ENCODE data around the gene DOCK9.

The DOCK9 gene

DNA sequence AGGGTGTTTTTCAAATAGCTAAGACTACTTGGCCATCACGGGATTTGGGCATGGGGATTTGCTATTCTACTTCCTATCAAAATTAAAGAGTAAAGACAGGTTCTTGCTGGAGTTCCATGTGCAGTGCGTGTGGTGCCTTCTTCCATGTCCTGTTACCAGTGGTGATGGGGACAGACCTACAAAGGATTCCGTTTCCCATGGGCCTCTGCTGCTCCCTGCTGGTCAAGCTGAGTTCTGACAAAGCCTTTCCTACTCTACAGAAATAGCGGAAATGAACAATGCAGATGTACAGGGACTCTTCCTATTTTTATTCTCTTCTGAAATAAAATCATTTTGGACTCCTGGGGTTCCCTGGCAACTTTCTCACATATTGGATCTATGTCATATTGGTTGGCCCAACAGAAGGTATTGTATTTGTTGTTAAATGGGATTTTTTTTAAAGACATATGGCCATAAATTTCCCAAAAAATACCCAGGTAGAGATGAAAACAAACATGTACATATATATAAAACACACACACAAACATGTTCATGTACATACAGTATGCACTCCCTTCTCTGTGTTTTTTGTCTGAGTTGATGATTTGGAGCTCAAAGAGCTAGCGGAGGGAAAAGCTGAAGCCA, 134.9 kb downstream of the DOCK9 start:
- ATAC-seq (peak; percentile 82), DNase-seq (peak; percentile 45 to 59)
- Mint-ChIP-seq H3K27me3 (no peaks in the 10 kb centered on the region), H3K4me3 (no peak overlapping the region), H3K27ac (no peak overlapping the region), H3K9me3 (no peaks in the 10 kb centered on the region), H3K4me1 (peaks cover 6% of the 10 kb centered on the region)

DNA sequence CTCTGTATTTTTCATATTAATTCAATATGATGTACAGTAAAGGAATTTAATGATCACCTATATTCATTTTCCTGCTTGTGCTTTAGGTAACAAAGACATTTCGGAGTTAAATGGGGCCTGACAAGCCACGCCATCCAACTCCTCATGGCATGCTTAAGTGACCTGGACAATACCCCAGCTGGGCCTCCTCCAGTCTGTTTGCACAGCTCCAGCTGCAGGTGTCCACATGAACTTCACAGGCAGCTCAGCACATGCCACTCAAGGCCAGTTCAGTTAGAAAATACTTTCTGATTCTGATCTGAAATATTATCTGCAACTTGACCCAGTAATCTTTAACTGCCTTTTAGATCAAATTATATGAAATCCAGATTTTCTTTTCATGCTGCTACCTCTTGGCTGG, 135.8 kb downstream of the DOCK9 start:
- Mint-ChIP-seq H3K4me1 (peaks cover 6% of the 10 kb centered on the region), H3K27ac (peak overlapping the region in 1 of 2 donors; percentile 63), H3K9me3 (no peaks in the 10 kb centered on the region), H3K4me3 (no peak overlapping the region), H3K27me3 (no peaks in the 10 kb centered on the region)
- DNase-seq (no peak), ATAC-seq (no peak)

DNA sequence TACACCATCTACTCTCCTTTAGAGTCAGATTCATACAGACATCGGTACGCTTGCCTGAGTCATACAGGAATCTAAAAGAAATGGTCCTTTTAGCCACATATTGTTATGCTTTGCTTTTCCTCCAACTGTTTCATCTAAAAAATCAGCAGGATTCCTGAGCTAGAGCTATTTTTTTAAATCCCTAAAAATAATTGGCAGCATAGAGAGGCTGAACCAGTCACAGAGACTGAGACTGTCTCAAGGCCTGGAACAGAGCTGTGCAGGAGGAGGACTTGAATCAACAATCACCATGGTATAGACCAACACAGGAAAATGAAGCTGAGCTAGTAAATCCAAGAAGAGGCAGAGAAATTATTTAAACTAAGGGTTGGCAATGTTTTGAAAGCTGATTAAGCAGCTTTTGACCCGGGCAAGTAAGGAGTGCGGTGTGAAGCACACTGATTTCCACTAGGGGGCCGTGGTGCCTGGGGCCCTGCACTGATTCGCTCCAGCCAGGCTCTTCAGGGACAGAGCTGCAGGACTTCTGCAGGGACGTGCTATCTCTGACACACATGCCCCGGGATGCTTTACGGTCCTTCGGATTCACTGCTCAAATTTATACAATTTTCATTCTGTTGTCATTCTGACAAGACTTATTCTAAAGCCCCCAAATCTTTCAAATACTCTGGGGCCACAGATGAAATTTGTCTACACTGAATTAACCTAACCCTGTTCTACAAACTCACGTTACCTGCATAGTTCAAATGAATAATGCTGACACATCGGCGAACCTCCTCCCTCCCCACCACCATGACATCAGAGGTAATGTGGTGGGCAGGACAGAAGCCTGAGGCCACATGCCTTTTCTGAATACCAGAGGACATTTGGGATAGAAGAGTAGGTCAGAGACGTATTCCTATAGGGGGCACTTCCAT, 137.8 kb downstream of the DOCK9 start:
- H3K9me3 Mint-ChIP-seq, result no peaks in the 10 kb centered on the region
- H3K27me3 Mint-ChIP-seq, result no peaks in the 10 kb centered on the region
- H3K4me1 Mint-ChIP-seq, result peaks cover 6% of the 10 kb centered on the region
- ATAC-seq (peak; percentile 92), DNase-seq (peak; percentile 28 to 35)
- H3K27ac Mint-ChIP-seq, result no peak overlapping the region
- H3K4me3 Mint-ChIP-seq, result no peak overlapping the region

DNA sequence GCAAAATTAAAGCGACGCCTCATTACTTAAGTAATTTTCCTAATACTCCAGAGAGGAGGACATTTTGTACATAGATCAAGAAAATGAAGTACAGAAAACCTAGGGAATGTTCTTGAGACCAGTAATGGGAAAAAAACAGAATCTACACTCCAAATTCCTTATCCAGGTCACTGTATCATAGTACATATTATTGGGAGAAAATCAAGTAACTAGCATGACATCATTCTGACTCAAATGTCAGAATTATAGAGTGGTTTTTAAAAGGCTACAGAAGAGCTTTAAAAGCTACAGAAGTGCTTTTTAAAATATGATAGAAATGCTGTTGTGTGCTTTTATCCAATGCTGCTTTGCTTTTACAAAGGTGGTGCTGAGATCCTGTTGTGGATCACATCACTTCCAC, 139.1 kb downstream of the DOCK9 start:
- H3K4me3 Mint-ChIP-seq, result no peak overlapping the region
- H3K9me3 Mint-ChIP-seq, result no peaks in the 10 kb centered on the region
- no peak overlapping the region for H3K27ac Mint-ChIP-seq
- DNase-seq (no peak), ATAC-seq (no peak)
- peaks cover 6% of the 10 kb centered on the region for H3K4me1 Mint-ChIP-seq
- no peaks in the 10 kb centered on the region for H3K27me3 Mint-ChIP-seq

DNA sequence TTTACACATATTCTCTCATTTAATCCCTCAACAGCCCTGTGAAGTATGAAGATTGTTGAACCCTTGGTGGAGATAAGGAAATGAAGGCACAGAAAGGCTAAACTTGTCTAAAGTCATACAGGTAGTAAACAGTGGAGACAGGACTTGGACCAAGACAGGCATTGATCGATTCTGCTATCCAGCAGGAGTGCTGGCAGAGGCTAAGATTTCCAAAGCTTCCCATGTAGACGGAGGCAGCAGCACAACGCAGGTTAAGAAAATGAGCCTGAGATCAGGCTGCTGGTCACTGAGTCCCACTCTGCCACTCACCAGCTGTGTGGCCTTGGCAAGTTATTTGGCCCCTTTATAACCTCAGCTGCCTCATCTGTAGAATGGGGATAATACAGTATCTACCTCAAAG, 140.0 kb downstream of the DOCK9 start:
- no peaks in the 10 kb centered on the region for H3K27me3 Mint-ChIP-seq
- no peak for DNase-seq
- peaks cover 4% of the 10 kb centered on the region for H3K4me1 Mint-ChIP-seq
- no peaks in the 10 kb centered on the region for H3K9me3 Mint-ChIP-seq
- H3K4me3 Mint-ChIP-seq, result no peak overlapping the region
- no peak overlapping the region for H3K27ac Mint-ChIP-seq
- ATAC-seq, result no peak

DNA sequence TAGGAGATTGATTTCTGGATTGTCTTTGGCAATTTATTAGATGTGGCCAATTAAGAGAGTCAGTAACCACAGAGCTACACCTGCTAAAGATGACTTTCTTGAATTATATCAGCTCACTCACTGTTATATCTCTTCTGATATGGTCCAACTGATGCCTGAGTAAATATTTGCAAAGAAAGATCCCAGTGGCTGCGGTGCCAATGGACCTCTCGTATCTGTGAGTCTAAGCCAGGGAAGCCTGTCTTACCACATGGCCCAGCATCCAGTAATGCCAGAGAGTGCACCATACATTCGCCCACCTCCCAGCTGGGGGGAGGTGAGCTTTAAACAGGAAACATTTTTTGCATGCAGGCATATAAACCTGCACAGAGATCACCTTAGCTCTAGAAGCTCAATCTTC, 142.7 kb downstream of the DOCK9 start:
- Mint-ChIP-seq H3K27me3 (no peaks in the 10 kb centered on the region), H3K27ac (no peak overlapping the region), H3K4me1 (no peaks in the 10 kb centered on the region), H3K4me3 (no peak overlapping the region), H3K9me3 (no peaks in the 10 kb centered on the region)
- DNase-seq (no peak), ATAC-seq (no peak)

DNA sequence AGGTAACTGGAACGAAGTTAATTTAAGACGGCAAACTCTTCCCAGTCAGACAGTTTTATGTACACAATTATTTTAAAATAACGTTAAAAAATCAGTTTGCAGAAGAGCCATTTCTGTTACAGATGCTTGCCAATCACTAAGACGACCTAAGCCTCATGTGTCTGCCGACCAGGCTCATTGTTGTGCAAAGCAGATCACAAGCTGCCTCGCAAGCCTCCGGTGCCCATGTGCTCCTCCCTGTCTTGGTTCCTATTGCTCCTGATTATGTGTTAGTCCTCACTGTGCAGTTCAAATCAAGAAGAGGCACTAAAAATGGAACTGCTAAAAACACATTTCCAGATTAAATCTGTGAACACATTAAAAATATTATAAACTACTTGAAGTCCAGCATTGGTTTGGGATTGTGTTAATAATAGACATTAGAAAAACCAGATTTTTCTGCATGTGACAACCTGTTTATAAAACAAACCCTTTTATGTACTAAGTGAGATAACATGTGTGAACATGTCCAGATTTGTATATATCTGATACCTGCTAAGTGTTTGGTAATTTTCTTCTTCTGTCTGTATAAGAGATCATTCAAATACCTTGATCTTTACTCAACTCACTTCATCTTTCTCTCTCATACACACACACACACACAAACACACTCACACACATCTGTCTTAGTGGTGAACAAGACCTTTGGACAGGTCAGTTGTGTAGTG, 143.5 kb downstream of the DOCK9 start:
- Mint-ChIP-seq H3K27me3 (no peaks in the 10 kb centered on the region), H3K27ac (no peak overlapping the region), H3K4me3 (no peak overlapping the region), H3K9me3 (no peaks in the 10 kb centered on the region), H3K4me1 (no peaks in the 10 kb centered on the region)
- ATAC-seq (no peak), DNase-seq (no peak)

DNA sequence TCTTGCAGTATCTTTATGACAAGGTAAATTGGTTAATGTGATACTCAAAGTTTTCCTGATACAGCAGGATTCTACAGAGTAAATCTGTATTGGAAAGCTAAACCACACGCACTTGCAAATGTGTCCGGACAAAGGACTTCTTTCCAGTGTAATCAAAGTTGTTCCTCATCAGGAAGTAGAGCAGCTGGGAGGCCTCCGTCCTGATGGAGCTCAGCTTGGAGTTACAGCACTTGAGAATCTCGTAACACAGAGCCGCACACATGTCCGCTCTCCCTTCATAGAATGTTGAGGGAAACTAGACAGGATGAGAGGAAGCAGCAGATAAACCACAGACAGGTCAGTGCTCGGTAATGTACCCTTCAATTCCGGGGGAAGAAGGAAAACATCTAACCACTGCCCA, 146.6 kb downstream of the DOCK9 start:
- no peaks in the 10 kb centered on the region for H3K27me3 Mint-ChIP-seq
- DNase-seq, result no peak
- no peak overlapping the region for H3K27ac Mint-ChIP-seq
- no peaks in the 10 kb centered on the region for H3K9me3 Mint-ChIP-seq
- peaks cover 5% of the 10 kb centered on the region for H3K4me1 Mint-ChIP-seq
- H3K4me3 Mint-ChIP-seq, result no peak overlapping the region
- no peak for ATAC-seq

DNA sequence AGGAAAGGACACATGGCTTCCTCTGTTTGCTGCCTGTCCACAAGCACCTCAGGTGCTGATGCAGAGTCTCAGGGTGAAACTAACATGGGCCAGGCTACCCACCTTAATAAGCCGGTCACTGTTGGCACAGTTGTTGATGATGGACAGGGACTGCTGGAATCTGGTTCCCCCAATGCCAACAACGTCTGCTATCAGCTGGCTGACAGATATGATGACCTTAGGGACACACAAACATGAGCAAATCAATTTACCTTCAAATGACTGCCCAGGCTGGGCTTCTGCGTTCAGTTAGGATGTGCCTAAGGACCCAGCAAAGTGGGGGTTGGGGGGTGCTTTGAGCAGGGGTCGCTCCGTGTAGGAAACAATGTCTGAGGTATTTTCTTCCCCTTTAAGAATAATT, 148.3 kb downstream of the DOCK9 start:
- H3K27ac Mint-ChIP-seq, result no peak overlapping the region
- no peaks in the 10 kb centered on the region for H3K9me3 Mint-ChIP-seq
- DNase-seq (no peak), ATAC-seq (no peak)
- H3K4me1 Mint-ChIP-seq, result peaks cover 22% of the 10 kb centered on the region
- H3K4me3 Mint-ChIP-seq, result no peak overlapping the region
- H3K27me3 Mint-ChIP-seq, result no peaks in the 10 kb centered on the region

DNA sequence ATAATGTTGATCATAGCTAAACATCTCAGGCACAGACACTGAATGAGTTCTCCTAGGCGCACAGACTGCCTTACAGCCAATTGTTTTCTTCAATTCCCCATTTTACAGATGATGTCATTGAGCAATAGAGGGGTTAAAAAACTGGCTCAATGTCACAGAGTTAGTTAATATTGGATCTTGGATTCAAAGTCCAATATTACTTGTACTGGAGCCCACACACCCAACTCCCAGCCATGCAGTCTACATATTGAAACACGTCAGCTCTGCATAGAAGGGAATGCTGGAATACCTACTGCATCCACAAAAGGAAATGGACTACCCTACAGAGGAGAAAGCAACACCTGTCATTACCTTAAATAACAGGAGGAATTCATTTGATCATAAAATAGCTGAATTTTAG, 149.2 kb downstream of the DOCK9 start:
- no peak for ATAC-seq
- peaks cover 22% of the 10 kb centered on the region for H3K4me1 Mint-ChIP-seq
- no peak overlapping the region for H3K4me3 Mint-ChIP-seq
- no peaks in the 10 kb centered on the region for H3K27me3 Mint-ChIP-seq
- DNase-seq, result no peak
- no peak overlapping the region for H3K27ac Mint-ChIP-seq
- no peaks in the 10 kb centered on the region for H3K9me3 Mint-ChIP-seq

DNA sequence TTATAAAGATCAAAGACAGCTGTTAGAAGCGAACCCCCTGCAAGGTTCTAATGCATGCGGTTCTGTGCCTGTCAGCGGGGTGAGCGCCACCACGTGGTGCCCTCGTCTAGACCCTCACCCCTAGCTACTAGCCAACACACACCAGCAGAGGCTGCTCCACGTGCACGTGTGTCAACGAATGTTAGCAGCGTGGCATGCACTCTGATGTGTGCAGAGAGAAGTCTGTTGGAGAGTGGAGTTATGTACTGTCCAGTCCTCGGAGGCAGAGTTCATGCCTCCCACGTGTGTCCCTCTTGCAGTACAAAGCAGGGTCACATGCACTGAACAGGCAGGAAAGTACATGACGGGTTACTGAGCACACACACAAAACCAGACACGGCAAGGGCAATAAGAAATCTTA, 150.4 kb downstream of the DOCK9 start:
- no peak overlapping the region for H3K27ac Mint-ChIP-seq
- no peak overlapping the region for H3K4me3 Mint-ChIP-seq
- ATAC-seq (no peak), DNase-seq (no peak)
- H3K4me1 Mint-ChIP-seq, result peaks cover 22% of the 10 kb centered on the region
- H3K27me3 Mint-ChIP-seq, result no peaks in the 10 kb centered on the region
- no peaks in the 10 kb centered on the region for H3K9me3 Mint-ChIP-seq

DNA sequence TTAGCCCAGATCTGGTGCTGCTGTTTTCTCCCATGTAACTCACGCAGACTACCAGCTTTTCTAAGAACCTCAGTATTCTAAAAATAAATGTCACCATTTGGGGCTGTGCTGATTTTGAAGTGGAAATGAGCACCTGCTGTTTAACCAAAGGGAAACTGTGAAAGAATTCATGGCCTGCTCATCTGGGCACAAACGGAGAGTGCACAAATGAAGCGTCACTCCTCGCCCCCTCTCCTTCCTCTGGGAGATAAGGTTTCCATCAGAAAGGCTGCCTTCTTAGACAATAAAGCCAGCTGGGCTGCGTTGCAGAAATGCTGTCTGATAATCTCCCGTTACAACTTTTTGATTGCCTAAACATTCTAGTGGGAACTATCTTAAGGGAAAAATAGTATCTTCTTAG, 151.7 kb downstream of the DOCK9 start:
- peaks cover 22% of the 10 kb centered on the region for H3K4me1 Mint-ChIP-seq
- no peaks in the 10 kb centered on the region for H3K27me3 Mint-ChIP-seq
- no peak for ATAC-seq
- no peak overlapping the region for H3K4me3 Mint-ChIP-seq
- H3K9me3 Mint-ChIP-seq, result no peaks in the 10 kb centered on the region
- H3K27ac Mint-ChIP-seq, result no peak overlapping the region
- no peak for DNase-seq

DNA sequence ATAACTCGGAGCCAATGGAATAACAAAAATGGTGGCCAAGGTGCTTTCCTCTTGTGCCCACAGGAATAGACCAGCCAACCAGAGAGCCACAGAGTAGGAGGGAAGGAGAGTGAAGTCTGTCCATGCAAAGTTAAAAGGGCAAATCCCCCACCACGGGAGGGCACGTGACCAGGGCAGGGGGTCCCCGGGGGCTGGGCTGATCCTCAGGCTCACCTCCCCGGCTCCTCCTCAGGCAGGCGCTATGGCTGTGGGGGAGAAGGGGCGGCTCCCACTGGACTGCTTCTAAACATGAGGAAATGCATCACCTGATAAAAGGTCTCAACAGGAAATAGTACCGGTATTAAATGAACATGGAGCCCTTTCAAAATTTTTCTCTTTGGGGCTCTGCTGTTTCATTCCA, 152.2 kb downstream of the DOCK9 start:
- Mint-ChIP-seq H3K4me1 (peaks cover 22% of the 10 kb centered on the region), H3K4me3 (no peak overlapping the region), H3K27me3 (no peaks in the 10 kb centered on the region), H3K9me3 (no peaks in the 10 kb centered on the region), H3K27ac (peak overlapping the region in 1 of 2 donors; percentile 75)
- ATAC-seq (no peak), DNase-seq (no peak)

DNA sequence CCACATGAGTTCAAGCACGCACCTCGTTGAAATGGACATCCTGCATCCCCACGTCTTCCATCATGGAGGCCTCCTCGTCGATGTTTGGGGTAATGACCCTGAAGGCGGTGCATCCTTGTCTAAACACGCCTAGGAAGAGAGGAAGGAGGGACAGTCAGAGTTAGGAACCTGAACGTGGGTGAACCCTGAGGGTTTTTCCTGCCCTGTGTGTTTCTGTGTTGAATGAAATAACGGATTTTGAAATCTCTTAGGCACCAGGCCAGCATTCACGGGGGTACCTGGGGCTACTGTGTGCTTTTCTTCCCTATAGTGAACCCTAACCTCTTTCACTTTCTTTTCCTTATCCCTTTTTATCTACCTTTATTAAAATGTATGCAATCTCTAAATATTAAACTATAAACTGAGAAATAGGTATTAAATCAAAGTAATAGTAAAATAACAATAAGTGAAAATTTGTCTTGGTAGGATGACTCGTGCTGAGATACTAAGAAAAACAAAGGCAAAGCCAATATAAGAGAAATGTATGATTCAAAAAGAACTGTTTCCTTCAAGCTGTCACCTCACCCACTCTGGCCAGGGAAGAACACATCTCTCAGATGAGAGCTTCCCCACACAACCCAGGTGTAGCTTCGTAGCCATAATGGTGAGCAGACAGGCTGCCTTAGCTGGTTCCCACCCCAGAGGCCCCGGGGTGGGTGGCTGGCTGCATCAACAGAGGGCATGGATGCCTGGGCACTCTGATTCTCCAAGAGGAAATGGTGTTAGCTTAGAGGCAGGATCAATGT, 153.3 kb downstream of the DOCK9 start:
- Mint-ChIP-seq H3K9me3 (no peaks in the 10 kb centered on the region), H3K27me3 (no peaks in the 10 kb centered on the region), H3K27ac (peak overlapping the region in 1 of 2 donors; percentile 67), H3K4me1 (peaks cover 22% of the 10 kb centered on the region), H3K4me3 (peak overlapping the region in 1 of 2 donors; percentile 31)
- ATAC-seq, result peak; percentile 67
- no peak for DNase-seq

DNA sequence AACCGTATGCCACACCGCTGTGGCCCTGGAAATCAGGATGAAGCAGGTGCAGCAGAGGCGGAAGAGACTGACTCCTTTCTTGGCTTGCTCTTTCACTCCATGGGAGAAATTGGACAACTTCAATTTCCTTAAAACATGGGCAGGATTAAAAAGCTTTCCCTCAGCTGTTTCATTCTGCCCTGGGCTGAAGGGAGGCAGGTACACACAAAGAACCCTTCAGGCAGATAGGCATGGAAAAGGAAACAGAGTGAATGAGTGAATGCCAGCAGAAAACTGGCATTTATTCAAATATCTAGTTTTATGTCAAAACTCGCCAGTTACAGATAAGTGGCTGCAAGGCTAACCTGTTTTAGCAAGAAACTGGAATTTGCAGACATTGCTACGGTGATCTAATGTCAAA, 154.4 kb downstream of the DOCK9 start:
- ATAC-seq (no peak), DNase-seq (no peak)
- no peak overlapping the region for H3K4me3 Mint-ChIP-seq
- no peaks in the 10 kb centered on the region for H3K9me3 Mint-ChIP-seq
- H3K27ac Mint-ChIP-seq, result no peak overlapping the region
- peaks cover 22% of the 10 kb centered on the region for H3K4me1 Mint-ChIP-seq
- no peaks in the 10 kb centered on the region for H3K27me3 Mint-ChIP-seq
